Sigmoid colon (tissue), 3 donors: ENCODE data around the gene ZNF175.

Experiments
- POLR2A ChIP-seq, 2 donors: fragments of 450-650 bp; IDR thresholded peaks; one replicate each; pipeline ENCODE4 v1.6.1; 2016; ENCODE audit warnings: antibody characterized with exemption in 2 of 2, mild to moderate bottlenecking in 2 of 2, moderate library complexity in 2 of 2
- TF ChIP-seq, protein P1 (sequence below), 4 experiments: fragments of 450-650 bp in 3 of 4; fragments of 200-600 bp in 1 of 4; IDR thresholded peaks; one replicate each; pipeline ENCODE4 v1.5.1; 2016 to 2019; ENCODE audit warnings: antibody characterized with exemption in 4 of 4, mild to moderate bottlenecking in 3 of 4, moderate library complexity in 2 of 4

DNA sequence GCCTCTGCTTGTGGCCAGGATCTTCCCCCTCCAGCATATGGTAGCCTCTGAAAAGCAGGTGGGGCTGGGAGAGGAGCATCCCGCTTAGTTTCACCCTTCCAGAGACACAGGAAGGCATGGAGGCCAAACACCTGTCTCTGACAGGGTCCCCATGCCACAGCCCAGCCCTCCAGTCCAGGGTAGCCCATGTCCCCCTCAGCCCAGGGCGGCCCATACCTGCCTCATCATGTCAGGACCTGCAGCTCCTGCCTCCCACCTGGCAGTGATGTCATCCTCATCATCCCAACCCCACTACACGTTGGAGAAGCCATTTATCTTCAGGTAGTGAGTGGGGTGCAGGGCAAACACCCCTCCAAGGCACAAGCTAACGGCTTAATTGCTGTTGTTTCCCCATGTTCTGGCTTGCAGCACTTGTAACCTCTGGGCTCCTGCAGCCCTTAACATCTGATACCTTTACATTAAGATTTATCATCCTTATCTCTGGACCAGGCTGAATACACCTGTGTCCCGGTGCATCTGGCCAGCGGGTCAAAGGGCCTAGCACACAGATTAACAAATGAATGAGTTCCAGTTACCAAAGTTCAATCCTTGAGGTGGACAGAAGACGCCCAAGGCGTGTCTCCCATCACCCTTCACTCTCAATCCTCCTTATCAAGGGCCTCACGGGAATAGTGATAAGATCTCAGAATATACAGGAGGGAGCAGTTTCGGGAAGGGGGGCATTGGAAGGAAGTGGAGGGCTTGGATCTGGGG lies 22.2 kb downstream of the ZNF175 start:
- TF ChIP-seq, protein P1, sequence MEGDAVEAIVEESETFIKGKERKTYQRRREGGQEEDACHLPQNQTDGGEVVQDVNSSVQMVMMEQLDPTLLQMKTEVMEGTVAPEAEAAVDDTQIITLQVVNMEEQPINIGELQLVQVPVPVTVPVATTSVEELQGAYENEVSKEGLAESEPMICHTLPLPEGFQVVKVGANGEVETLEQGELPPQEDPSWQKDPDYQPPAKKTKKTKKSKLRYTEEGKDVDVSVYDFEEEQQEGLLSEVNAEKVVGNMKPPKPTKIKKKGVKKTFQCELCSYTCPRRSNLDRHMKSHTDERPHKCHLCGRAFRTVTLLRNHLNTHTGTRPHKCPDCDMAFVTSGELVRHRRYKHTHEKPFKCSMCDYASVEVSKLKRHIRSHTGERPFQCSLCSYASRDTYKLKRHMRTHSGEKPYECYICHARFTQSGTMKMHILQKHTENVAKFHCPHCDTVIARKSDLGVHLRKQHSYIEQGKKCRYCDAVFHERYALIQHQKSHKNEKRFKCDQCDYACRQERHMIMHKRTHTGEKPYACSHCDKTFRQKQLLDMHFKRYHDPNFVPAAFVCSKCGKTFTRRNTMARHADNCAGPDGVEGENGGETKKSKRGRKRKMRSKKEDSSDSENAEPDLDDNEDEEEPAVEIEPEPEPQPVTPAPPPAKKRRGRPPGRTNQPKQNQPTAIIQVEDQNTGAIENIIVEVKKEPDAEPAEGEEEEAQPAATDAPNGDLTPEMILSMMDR (IDR thresholded peaks at IDR 0.05) = no peak
- no peak for TF ChIP-seq POLR2A (IDR thresholded peaks at IDR 0.05)
